OCI-LY1 (cell line): ENCODE data around the gene IGSF5.

Experiments used
- H2AFZ ChIP-seq: fragments of 200-600 bp; sonication (generic), shearing (Covaris generic); 2 replicates; pipeline ENCODE4 v1.6.0; 2014; ENCODE audit warnings: antibody characterized with exemption, mild to moderate bottlenecking, low read length
- H3F3A ChIP-seq: fragments of 200-600 bp; sonication (generic), shearing (Covaris generic); 2 replicates; pipeline ENCODE4 v1.6.0; 2014; ENCODE audit warnings: mild to moderate bottlenecking, antibody characterized with exemption, low read length, moderate library complexity; ENCODE audit not compliant: insufficient read depth
- H3K27ac ChIP-seq: fragments of 200-600 bp; sonication (generic); 2 replicates; pipeline ENCODE4 v1.5.1; 2014; ENCODE audit warnings: low read length, mixed run types, mild to moderate bottlenecking, low read depth; ENCODE audit not compliant: poor library complexity, severe bottlenecking
- H3K27me3 ChIP-seq: fragments of 200-600 bp; sonication (generic); 2 replicates; pipeline ENCODE4 v1.6.0; 2014; ENCODE audit warnings: antibody characterized with exemption, mild to moderate bottlenecking, low read length, moderate library complexity; ENCODE audit not compliant: insufficient read depth
- H3K36me3 ChIP-seq: fragments of 200-600 bp; sonication (generic); 2 replicates; pipeline ENCODE4 v1.6.1; 2014; ENCODE audit warnings: mild to moderate bottlenecking, antibody characterized with exemption, low read length, moderate library complexity, mixed read lengths; ENCODE audit not compliant: insufficient read depth
- H3K4me1 ChIP-seq: fragments of 200-600 bp; sonication (generic); 2 replicates; pipeline ENCODE4 v1.5.1; 2014; ENCODE audit warnings: mild to moderate bottlenecking, low read length, moderate library complexity; ENCODE audit not compliant: insufficient read depth, severe bottlenecking
- H3K4me2 ChIP-seq: fragments of 200-600 bp; sonication (generic), shearing (Covaris generic); 2 replicates; pipeline ENCODE4 v1.6.1; 2014; ENCODE audit warnings: low read length
- H3K4me3 ChIP-seq: fragments of 200-600 bp; sonication (generic); 2 replicates; pipeline ENCODE4 v1.5.1; 2014; ENCODE audit warnings: low read length, low read depth, mild to moderate bottlenecking, mixed read lengths; ENCODE audit not compliant: poor library complexity, severe bottlenecking
- H3K79me2 ChIP-seq: fragments of 200-600 bp; shearing (Covaris generic); 2 replicates; pipeline ENCODE4 v1.6.1; 2016; ENCODE audit warnings: mixed run types, low read length, mixed read lengths; ENCODE audit not compliant: insufficient read depth
- H3K9ac ChIP-seq: fragments of 200-600 bp; sonication (generic), shearing (Covaris generic); 2 replicates; pipeline ENCODE4 v1.6.1; 2014; ENCODE audit warnings: mild to moderate bottlenecking, low read length, mixed read lengths
- H3K9me2 ChIP-seq: fragments of 200-600 bp; sonication (generic), shearing (Covaris generic); 2 replicates; pipeline ENCODE4 v1.6.1; 2014; ENCODE audit warnings: low read depth, mild to moderate bottlenecking, low read length, mixed read lengths
- H3K9me3 ChIP-seq: fragments of 200-600 bp; shearing (Covaris generic); 2 replicates; pipeline ENCODE4 v1.6.1; 2014; ENCODE audit warnings: low read length, mixed read lengths
- H4K20me1 ChIP-seq: fragments of 200-600 bp; sonication (generic), shearing (Covaris generic); 2 replicates; pipeline ENCODE4 v1.6.0; 2016; ENCODE audit warnings: mild to moderate bottlenecking, low read length; ENCODE audit not compliant: insufficient read depth
- EZH2 ChIP-seq: fragments of 200-600 bp; sonication (generic), shearing (Covaris generic); IDR thresholded peaks from 2 replicates; pipeline ENCODE4 v1.8.0; 2017; ENCODE audit warnings: borderline replicate concordance, mixed run types, mild to moderate bottlenecking, antibody characterized with exemption, low read length, moderate library complexity, mixed read lengths
- TF ChIP-seq, protein P1 (sequence below): fragments of 200-600 bp; sonication (generic), shearing (Covaris generic); IDR thresholded peaks from 2 replicates; pipeline ENCODE4 v1.5.1; 2017; ENCODE audit warnings: mild to moderate bottlenecking, antibody characterized with exemption, low read length, moderate library complexity, mixed read lengths

The IGSF5 gene

DNA sequence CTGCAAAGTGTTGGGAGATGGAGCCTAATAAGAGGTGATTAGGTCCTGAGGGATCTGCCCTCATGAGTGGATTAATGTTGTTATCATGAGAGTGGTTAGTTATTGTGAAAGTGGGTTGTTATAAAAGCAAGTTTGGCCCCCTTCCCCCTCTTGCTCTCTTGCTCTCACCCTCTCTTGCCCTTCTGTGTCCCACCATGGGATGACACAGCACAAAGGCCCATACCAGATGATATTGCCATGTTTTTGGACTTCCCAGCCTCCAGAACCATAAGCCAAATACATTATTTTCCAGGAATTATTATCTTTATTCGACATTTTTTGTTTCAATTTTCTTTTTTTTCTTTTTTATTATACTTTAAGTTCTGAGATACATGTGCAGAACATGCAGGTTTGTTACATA lies 41.4 kb upstream of the IGSF5 start:
- no peak overlapping the region for H3K27ac ChIP-seq
- H3K36me3 ChIP-seq = no peaks in the 10 kb centered on the region
- TF ChIP-seq EZH2 = no peak
- TF ChIP-seq, protein P1, sequence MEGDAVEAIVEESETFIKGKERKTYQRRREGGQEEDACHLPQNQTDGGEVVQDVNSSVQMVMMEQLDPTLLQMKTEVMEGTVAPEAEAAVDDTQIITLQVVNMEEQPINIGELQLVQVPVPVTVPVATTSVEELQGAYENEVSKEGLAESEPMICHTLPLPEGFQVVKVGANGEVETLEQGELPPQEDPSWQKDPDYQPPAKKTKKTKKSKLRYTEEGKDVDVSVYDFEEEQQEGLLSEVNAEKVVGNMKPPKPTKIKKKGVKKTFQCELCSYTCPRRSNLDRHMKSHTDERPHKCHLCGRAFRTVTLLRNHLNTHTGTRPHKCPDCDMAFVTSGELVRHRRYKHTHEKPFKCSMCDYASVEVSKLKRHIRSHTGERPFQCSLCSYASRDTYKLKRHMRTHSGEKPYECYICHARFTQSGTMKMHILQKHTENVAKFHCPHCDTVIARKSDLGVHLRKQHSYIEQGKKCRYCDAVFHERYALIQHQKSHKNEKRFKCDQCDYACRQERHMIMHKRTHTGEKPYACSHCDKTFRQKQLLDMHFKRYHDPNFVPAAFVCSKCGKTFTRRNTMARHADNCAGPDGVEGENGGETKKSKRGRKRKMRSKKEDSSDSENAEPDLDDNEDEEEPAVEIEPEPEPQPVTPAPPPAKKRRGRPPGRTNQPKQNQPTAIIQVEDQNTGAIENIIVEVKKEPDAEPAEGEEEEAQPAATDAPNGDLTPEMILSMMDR = no peak
- no peaks in the 10 kb centered on the region; the same call in 1 of the 2 replicates for H3K27me3 ChIP-seq
- no peaks in the 10 kb centered on the region for H3K9me3 ChIP-seq
- H3K4me1 ChIP-seq = no peaks in the 10 kb centered on the region
- no peak overlapping the region for H3K4me2 ChIP-seq
- H3F3A ChIP-seq = no peaks in the 10 kb centered on the region
- no peaks in the 10 kb centered on the region for H3K79me2 ChIP-seq
- no peak overlapping the region for H3K9ac ChIP-seq
- H2AFZ ChIP-seq = no peak overlapping the region
- H4K20me1 ChIP-seq = no peaks in the 10 kb centered on the region
- no peaks in the 10 kb centered on the region for H3K9me2 ChIP-seq
- H3K4me3 ChIP-seq = no peak overlapping the region

DNA sequence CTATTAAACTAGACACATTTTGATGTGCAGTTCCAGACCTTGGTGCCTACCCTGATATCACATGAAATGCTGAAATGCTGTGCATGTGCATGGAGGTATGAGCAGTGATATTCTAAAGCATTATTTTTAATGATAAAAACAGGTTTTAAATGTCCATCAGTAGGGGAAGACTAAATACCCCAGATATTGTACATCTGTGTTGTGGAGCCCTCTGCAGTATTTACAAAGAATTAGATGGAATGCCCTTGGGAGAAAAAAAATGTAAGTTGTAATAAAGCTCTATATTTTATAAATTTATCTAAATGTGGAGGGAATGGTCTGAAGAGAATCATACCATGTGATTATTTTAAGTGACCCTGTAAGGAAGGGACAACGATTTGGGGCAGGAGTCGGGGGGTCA lies 39.1 kb upstream of the IGSF5 start:
- no peaks in the 10 kb centered on the region for H3K4me1 ChIP-seq

DNA sequence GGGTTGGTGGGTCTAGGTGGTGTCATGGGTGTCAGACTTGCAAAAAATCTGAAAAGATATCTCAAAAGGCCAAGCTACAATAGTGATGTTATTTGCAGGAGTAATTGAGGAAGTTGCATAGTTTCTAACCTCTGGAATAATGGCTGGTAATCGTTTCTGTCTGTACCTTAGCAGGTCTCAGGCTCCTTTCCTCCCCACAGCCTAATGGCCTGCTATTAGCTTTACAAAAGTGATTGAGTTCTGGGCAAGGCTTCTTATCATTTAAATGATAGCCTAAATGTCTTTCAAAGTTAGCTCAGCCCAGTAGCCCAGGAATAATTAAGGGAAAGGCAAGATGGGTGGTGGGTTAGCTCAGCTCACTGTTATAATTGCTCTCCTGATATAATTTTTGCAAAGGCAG lies 37.7 kb upstream of the IGSF5 start:
- Histone ChIP-seq H3K9ac (no peak overlapping the region), H2AFZ (no peak overlapping the region), H3K4me1 (no peaks in the 10 kb centered on the region), H3K9me3 (no peaks in the 10 kb centered on the region), H3F3A (no peaks in the 10 kb centered on the region), H3K36me3 (no peaks in the 10 kb centered on the region), H3K27me3 (no peaks in the 10 kb centered on the region; the same call in 1 of the 2 replicates), H3K4me2 (no peak overlapping the region), H3K27ac (no peak overlapping the region), H3K79me2 (no peaks in the 10 kb centered on the region), H3K4me3 (no peak overlapping the region), H3K9me2 (no peaks in the 10 kb centered on the region), H4K20me1 (no peaks in the 10 kb centered on the region)
- TF ChIP-seq, protein P1 = no peak
- TF ChIP-seq EZH2 = no peak

More for the DNA sequence above, 39.1 kb upstream of the IGSF5 start:
- Histone ChIP-seq H3K9me2 (no peaks in the 10 kb centered on the region), H3K36me3 (no peaks in the 10 kb centered on the region), H4K20me1 (no peaks in the 10 kb centered on the region), H3K9ac (no peak overlapping the region), H3K4me2 (no peak overlapping the region), H2AFZ (no peak overlapping the region), H3K79me2 (no peaks in the 10 kb centered on the region), H3K27me3 (no peaks in the 10 kb centered on the region; the same call in 1 of the 2 replicates), H3F3A (no peaks in the 10 kb centered on the region), H3K9me3 (no peaks in the 10 kb centered on the region), H3K4me3 (no peak overlapping the region), H3K27ac (no peak overlapping the region)
- TF ChIP-seq, protein P1 = no peak
- TF ChIP-seq EZH2 = no peak
